Measurements from ENCODE around the gene UQCRC2. TPM values are rescaled to one million over a fixed set of nuclear protein-coding genes. Genes with fewer than 3 reads are reported as not detected.

UQCRC2 gene
- polyA plus RNA-seq, 1 donor from 2014 or later, result 484 TPM

DNA sequence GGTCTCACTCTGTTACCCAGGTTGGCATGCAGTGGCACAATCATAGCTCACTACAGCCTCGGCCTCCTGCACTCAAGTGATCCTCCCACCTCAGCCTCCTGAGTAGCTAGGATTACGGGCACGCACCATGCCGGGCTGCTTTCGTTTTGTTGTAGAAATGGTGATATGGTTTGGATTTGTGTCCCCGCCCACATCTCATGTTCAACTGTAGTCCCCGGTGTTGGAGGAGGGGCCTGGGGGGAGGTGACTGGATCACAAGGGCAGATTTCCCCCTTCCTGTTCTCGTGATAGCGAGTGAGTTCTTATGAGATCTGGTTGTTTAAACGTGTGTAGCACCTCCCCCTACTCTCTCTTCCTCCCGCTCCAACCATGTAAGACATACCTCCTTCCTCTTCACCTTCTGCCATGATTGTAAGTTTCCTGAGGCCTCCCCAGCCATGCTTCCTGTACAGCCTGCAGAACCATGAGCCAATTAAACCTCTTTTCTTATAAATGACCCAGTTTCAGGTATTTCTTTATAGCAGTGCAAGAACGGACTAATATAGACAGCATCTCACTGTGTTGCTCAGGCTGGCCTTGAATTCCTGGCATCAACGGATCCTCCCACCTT, 41.8 kb downstream of the UQCRC2 start:
- Histone ChIP-seq H3K9me2 (ENCODE audit: insufficient read depth, low read length) (no peaks in the 10 kb centered on the region), H3K27ac (ENCODE audit: low read length) (no peak overlapping the region), H2AFZ (ENCODE audit: low read depth, low read length) (no peak overlapping the region), H3K36me3 (ENCODE audit: insufficient read depth, low read length) (no peaks in the 10 kb centered on the region), H4K20me1 (ENCODE audit: insufficient read depth) (no peaks in the 10 kb centered on the region), H3K79me2 (replicated peaks; ENCODE audit: insufficient read depth, low read length) (no peaks in the 10 kb centered on the region), H3F3A (ENCODE audit: insufficient read depth, low read length, poor library complexity, severe bottlenecking) (no peaks in the 10 kb centered on the region), H3K9me3 (ENCODE audit: low read length) (no peaks in the 10 kb centered on the region), H3K4me2 (ENCODE audit: low read length) (no peak overlapping the region), H3K9ac (ENCODE audit: low read length) (no peak overlapping the region), H3K27me3 (ENCODE audit: insufficient read depth, low read depth, low read length) (no peaks in the 10 kb centered on the region), H3K4me3 (ENCODE audit: low read length) (no peak overlapping the region)
- no peak for TF ChIP-seq TAF1 (IDR thresholded peaks at IDR 0.05; ENCODE audit: low read depth)
- TF ChIP-seq EP300 (conservative IDR thresholded peaks at IDR 0.05; ENCODE audit: poor library complexity, severe bottlenecking), result no peak
- no peak for TF ChIP-seq POLR2AphosphoS5 (IDR thresholded peaks at IDR 0.05)
- TF ChIP-seq, protein P1, sequence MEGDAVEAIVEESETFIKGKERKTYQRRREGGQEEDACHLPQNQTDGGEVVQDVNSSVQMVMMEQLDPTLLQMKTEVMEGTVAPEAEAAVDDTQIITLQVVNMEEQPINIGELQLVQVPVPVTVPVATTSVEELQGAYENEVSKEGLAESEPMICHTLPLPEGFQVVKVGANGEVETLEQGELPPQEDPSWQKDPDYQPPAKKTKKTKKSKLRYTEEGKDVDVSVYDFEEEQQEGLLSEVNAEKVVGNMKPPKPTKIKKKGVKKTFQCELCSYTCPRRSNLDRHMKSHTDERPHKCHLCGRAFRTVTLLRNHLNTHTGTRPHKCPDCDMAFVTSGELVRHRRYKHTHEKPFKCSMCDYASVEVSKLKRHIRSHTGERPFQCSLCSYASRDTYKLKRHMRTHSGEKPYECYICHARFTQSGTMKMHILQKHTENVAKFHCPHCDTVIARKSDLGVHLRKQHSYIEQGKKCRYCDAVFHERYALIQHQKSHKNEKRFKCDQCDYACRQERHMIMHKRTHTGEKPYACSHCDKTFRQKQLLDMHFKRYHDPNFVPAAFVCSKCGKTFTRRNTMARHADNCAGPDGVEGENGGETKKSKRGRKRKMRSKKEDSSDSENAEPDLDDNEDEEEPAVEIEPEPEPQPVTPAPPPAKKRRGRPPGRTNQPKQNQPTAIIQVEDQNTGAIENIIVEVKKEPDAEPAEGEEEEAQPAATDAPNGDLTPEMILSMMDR (IDR thresholded peaks at IDR 0.05; ENCODE audit: poor library complexity, severe bottlenecking), result no peak
- no peak for TF ChIP-seq SMC3 (conservative IDR thresholded peaks at IDR 0.05; ENCODE audit: poor library complexity)
- TF ChIP-seq, protein P2, sequence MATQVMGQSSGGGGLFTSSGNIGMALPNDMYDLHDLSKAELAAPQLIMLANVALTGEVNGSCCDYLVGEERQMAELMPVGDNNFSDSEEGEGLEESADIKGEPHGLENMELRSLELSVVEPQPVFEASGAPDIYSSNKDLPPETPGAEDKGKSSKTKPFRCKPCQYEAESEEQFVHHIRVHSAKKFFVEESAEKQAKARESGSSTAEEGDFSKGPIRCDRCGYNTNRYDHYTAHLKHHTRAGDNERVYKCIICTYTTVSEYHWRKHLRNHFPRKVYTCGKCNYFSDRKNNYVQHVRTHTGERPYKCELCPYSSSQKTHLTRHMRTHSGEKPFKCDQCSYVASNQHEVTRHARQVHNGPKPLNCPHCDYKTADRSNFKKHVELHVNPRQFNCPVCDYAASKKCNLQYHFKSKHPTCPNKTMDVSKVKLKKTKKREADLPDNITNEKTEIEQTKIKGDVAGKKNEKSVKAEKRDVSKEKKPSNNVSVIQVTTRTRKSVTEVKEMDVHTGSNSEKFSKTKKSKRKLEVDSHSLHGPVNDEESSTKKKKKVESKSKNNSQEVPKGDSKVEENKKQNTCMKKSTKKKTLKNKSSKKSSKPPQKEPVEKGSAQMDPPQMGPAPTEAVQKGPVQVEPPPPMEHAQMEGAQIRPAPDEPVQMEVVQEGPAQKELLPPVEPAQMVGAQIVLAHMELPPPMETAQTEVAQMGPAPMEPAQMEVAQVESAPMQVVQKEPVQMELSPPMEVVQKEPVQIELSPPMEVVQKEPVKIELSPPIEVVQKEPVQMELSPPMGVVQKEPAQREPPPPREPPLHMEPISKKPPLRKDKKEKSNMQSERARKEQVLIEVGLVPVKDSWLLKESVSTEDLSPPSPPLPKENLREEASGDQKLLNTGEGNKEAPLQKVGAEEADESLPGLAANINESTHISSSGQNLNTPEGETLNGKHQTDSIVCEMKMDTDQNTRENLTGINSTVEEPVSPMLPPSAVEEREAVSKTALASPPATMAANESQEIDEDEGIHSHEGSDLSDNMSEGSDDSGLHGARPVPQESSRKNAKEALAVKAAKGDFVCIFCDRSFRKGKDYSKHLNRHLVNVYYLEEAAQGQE (IDR thresholded peaks at IDR 0.05; ENCODE audit: borderline replicate concordance), result no peak
- TF ChIP-seq MXI1 (conservative IDR thresholded peaks at IDR 0.05; ENCODE audit: poor library complexity, severe bottlenecking), result no peak
- TF ChIP-seq EZH2 (IDR thresholded peaks at IDR 0.05; ENCODE audit: borderline replicate concordance, insufficient read depth, low read length, poor library complexity, severe bottlenecking), result no peak
- TF ChIP-seq RAD21 (conservative IDR thresholded peaks at IDR 0.05), result no peak

DNA sequence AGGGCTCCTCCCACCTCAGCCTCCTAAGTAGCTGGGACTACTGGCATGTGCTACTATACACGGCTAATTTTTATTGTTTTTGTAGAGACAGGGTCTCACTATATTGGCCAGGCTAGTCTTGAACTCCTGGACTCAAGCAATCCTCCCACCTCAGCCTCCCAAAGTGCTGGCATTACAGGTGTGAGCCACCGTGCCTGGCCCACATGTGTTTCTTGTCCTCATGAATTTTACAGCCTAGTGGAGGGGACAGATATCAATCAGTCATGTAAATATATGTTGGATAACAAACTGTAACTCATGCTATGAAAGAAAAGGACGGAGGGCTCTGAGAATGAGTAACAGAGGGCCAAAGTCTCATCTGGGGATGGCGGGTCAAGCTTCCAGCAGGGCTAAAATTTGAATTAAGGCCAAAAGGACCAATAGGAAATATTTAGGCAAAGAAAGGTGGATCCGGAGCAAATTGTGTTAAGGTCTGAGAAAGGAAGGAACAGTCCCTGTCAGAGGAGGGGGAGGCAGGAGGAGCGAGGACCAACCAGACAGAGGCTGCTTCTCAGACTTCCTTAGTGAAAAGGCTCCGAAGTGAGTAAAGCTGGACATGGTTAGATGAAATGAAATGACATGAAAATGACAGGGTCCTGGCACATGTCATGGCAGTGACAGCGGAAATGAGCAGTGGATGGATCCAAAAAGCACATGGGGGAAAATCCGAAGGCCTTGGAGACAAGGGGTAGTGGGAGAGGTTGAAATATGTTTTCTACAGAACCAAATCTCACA, 43.9 kb downstream of the UQCRC2 start:
- Histone ChIP-seq H3K4me3 (ENCODE audit: low read length) (no peak overlapping the region), H3K27ac (ENCODE audit: low read length) (no peak overlapping the region), H3K27me3 (ENCODE audit: insufficient read depth, low read depth, low read length) (no peaks in the 10 kb centered on the region), H3K9ac (ENCODE audit: low read length) (no peak overlapping the region), H3K4me2 (ENCODE audit: low read length) (no peak overlapping the region), H4K20me1 (ENCODE audit: insufficient read depth) (no peaks in the 10 kb centered on the region), H3K79me2 (replicated peaks; ENCODE audit: insufficient read depth, low read length) (no peaks in the 10 kb centered on the region), H2AFZ (ENCODE audit: low read depth, low read length) (no peak overlapping the region), H3F3A (ENCODE audit: insufficient read depth, low read length, poor library complexity, severe bottlenecking) (no peaks in the 10 kb centered on the region), H3K9me2 (ENCODE audit: insufficient read depth, low read length) (no peaks in the 10 kb centered on the region), H3K9me3 (ENCODE audit: low read length) (no peaks in the 10 kb centered on the region), H3K36me3 (ENCODE audit: insufficient read depth, low read length) (no peaks in the 10 kb centered on the region)
- TF ChIP-seq, protein P2 (IDR thresholded peaks at IDR 0.05; ENCODE audit: borderline replicate concordance), result no peak
- TF ChIP-seq, protein P1 (IDR thresholded peaks at IDR 0.05; ENCODE audit: poor library complexity, severe bottlenecking), result no peak
- TF ChIP-seq EP300 (conservative IDR thresholded peaks at IDR 0.05; ENCODE audit: poor library complexity, severe bottlenecking), result no peak

All from neural cell (in vitro differentiated cells).